DMS53 treated with DMSO at 0.1 percent for 48 hours (cell line): ENCODE measurements around the gene SLC38A3.

Experiments used
- DNase-seq: peaks from one replicate; lab custom pipeline; 2025; ENCODE audit not compliant: unreplicated experiment; lab: John Stamatoyannopoulos, UW

The SLC38A3 gene

DNA sequence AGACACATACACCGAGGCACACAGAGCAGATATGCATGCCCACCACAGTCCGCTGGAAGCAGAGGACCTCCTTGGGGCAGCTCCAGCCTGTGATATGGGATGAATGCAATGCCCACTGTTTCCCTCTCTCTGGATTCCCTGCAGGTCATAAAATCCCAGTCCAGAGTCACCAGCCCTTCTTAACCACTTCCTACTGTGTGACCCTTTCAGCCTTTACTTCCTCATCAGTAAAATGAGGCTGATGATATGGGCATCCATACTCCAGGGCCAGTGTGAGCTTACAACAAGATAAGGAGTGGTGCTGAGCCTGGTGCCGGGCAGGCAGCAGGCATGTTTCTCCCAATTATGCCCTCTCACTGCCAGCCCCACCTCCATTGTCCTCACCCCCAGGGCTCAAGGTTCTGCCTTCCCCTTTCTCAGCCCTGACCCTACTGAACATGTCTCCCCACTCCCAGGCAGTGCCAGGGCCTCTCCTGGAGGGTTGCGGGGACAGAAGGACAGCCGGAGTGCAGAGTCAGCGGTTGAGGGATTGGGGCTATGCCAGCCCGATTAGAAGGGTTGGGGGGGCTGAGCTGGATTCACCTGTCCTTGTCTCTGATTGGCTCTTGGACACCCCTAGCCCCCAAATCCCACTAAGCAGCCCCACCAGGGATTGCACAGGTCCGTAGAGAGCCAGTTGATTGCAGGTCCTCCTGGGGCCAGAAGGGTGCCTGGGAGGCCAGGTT is 14.0 kb upstream of the SLC38A3 start, which contains the start of gene GNAT1:
Gene GNAT1, plus strand, starts transcription at position 675 of the 725 bp plus-strand sequence. CDS start 116 bp downstream, outside the sequence.
- DNase-seq = no peak

DNA sequence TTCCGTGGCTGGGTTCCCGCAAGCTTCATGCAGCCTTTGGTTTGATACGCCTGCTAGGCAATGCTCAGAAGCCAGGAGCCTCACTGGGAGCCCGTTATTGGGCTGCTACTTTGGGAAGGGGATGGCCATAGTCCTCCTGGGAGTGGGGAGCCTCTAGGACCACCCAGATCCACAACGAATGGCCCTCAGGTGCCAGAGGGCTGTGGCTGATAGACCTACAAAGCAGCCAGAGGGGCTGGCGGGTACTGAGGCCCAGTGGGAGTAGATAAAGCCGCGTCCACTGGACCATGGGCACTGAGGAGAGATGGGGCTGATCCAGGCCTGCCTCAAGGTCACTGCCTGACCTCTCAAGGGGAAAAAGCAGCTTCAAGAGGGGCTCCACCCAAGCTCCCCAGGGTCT is 12.9 kb upstream of the SLC38A3 start:
- DNase-seq = no peak

DNA sequence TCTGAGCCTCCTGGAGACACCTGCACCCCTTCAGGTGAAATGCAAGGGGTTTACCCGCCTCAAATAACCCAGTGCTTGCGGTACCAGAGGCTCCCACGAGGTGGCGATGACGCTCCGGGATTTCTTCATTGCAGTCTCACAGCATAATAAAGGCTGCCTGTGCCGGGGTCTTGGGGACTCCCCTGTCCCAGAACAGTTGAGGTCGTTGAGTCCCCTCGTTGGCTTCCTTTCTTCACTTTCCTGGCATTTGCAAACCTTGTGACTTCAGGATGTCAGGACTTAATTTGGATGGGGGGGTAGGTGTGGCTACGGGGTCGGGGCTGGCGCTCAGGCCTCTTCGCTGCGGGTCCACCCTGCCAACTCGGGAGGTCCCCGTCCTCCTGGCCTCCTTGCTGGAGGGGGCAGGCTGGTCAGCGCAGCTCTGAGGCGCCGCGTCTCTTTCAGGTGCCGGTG is 12.4 kb upstream of the SLC38A3 start:
- no peak for DNase-seq

DNA sequence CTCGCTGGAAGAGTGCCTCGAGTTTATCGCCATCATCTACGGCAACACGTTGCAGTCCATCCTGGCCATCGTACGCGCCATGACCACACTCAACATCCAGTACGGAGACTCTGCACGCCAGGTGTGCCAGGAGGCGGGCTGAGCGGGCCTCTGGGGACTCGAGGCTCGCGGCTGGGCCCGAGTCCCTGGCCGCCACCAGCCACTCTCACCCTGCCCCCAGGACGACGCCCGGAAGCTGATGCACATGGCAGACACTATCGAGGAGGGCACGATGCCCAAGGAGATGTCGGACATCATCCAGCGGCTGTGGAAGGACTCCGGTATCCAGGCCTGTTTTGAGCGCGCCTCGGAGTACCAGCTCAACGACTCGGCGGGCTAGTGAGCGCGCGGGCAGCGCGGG is 11.8 kb upstream of the SLC38A3 start:
- DNase-seq = no peak

DNA sequence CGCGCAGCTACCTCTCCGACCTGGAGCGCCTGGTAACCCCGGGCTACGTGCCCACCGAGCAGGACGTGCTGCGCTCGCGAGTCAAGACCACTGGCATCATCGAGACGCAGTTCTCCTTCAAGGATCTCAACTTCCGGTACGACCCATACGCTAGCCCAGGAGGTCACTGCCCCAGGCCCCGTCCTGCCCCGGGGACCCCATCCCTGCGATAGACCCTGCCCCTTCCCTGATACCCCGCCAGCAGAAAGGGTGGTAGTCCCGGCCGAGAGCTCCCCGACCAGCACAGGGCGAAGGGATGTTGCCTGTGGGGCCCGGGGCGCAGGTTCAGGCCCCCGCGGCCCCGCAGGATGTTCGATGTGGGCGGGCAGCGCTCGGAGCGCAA is 11.3 kb upstream of the SLC38A3 start:
- DNase-seq = no peak

DNA sequence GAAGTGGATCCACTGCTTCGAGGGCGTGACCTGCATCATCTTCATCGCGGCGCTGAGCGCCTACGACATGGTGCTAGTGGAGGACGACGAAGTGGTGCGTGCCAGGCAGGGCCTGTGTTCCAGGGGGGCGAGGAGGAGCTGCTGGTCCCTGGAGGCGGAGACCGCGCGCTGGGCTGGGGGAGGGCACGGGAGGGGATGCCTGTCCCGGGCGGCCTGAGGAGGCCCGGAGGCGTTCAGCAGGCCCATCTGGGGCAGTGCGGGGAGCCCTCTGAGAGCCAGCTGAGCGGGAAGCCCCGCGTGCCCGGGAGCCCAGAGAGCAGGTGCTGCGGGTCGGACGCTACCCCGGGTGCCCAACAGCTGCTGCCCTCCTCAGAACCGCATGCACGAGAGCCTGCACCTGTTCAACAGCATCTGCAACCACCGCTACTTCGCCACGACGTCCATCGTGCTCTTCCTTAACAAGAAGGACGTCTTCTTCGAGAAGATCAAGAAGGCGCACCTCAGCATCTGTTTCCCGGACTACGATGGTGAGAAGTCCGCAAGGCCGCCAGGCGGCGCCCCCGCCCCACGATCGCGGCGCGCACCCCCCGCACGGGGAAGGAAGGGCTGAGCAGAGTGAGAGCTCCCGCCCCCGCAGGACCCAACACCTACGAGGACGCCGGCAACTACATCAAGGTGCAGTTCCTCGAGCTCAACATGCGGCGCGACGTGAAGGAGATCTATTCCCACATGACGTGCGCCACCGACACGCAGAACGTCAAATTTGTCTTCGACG is 10.8 kb upstream of the SLC38A3 start:
- no peak for DNase-seq

DNA sequence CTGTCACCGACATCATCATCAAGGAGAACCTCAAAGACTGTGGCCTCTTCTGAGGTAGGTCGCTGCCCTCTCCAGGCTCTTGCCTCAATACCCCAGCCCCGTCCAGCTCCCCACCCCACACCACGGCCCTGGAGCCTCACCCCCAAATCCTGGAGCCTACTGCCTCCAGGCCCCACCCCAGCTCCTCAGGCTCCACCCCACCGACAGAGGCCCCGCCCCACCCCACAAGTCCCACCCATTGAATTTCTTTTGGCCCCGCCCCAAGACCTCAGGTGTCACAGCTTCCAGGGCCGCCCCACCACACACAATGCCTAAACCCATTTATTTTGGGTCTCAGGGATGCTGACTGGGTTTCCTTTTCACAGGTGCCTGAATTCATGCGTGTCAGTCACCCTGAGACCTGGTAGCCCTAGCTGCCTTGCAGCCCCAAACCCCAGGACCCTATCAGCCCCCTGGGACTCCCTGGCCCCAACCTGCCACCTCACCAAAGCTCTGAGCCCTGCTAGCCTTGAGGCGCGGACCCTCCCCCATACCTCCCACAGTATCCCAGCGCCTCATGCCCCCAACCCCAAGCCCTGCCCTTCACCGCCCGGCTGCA is 10.1 kb upstream of the SLC38A3 start:
- DNase-seq = no peak

DNA sequence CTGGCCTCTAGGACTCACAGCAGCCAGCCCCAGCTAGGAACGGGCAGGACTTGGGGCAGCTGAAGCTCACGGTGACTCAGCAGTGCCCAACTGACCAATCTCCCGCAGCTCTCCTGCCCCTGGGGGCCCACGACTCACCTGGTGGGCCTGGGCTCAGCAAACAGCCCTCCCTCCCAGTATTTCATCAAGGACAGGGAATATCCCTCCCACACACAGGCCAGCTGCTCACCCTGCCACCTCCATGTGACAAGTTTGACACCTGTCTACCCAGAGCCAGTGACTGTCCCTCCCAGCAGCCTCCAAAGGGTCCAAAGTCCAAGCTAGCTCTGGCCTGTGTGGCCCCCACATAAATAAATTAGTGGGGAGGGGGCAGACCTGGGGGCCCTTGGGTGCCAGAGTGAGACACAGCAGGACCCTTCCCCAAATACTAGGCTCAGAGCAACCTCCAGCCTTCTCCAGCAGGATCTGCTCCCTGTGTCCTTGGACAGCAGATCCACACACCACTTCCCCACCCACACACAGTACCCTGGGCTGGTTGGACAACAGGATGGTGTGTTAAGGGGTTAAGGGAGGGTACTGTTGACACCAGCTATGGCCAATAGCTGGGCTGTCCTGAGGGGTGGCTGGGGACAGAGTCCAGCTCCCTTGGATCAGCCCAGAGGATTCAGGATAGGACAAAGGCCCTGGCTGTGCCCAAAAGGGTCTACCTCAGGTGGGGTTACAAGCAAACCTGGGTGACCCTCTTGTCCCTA is 9.4 kb upstream of the SLC38A3 start:
- no peak for DNase-seq

DNA sequence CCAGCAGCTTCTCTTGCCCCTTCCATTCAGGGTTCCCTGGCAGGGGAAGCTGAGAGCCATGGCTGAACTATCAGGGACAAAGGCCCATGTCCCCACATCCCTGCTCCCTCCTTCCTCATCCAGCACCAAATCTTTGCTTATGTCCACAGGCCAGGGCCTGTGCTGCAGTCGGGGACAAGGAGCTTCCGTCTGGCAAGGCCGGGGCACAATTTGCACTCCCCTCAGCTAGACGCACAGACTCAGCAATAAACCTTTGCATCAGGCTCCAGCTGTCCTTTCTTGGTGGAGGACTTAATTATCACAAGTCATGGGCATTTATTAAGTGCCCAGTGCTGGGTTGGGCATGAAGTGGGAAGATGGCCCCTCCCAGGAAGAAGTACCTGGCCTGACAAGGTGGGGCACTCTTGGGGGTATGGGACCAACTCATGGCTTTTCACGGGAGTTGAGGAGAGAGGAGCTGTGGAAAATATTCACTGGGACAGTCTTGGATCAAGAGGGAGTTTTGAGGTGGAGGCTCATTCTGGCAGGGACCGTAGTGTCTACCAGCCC is 8.7 kb upstream of the SLC38A3 start:
- DNase-seq = no peak

DNA sequence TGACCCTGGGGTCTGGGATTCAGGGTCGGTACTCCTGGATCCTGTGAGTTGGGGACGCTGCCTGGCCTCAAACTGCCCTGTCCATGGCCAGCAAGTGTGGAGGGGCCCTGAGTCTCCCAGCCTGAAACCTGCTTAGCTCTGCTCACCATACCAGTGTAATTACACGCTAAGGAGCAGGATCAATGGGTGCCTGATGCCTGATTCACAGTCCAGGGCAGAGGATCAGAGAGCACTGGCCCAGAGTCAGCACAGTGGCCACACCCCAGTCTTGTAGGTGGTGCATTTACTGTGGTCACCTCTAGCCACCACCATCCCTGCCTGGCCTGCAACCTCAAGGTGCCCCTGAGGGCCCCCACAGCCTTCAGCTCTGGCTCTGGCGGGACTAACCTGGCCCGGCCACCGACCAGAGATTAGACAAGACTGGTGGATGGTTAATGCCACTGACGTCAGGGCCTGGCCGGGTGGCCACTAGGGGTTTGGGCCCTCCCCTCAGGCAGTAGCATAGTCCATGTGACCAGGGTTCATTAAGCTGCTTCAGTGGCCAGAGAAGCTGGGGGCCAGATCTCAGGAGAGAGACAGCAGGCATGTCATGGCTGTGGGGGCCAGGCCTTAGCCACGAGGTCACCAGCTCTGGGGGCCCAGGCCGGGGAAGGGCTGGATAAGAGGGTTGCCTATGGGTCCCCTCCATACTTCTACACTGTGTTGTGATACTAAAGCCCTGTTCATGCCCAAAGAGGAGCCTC is 3.3 kb upstream of the SLC38A3 start:
- no peak for DNase-seq

DNA sequence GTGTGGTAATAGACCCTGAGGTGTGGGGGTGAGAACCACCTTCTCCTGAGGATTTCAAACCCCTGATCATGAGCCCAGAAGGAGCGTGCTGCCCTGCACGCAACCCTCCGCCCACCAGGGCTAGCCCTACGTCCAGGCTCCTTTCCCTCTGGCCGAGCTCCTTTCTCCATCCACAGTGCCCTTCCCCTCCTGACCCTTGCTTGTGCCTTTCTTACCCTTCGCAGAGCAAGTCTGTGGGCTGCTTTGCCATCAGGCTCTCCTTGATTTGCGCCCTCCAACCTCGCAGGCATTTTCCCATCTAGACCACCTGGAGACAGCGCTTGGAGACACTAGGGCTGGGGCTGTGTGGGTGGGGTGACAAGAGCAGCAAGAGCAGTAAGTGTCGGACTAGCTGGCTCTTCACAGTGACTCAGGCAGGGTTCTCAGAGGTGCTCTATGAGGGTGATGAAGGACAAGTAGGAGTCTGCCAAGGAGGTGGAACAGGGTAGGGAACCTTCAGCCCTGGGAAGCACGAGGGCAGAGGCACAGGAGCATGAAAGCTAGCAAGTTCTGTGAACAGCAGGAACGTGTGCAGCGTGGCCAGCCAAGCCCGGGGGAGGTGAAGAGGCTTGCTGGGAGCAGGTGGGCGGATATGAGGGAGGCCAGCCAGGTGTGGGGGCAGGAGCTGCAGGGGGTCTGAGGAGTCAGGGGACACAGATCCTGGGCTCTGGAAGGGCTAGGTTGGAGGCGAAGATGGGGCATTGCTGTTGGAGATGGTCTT is 2.5 kb upstream of the SLC38A3 start:
- DNase-seq = no peak

DNA sequence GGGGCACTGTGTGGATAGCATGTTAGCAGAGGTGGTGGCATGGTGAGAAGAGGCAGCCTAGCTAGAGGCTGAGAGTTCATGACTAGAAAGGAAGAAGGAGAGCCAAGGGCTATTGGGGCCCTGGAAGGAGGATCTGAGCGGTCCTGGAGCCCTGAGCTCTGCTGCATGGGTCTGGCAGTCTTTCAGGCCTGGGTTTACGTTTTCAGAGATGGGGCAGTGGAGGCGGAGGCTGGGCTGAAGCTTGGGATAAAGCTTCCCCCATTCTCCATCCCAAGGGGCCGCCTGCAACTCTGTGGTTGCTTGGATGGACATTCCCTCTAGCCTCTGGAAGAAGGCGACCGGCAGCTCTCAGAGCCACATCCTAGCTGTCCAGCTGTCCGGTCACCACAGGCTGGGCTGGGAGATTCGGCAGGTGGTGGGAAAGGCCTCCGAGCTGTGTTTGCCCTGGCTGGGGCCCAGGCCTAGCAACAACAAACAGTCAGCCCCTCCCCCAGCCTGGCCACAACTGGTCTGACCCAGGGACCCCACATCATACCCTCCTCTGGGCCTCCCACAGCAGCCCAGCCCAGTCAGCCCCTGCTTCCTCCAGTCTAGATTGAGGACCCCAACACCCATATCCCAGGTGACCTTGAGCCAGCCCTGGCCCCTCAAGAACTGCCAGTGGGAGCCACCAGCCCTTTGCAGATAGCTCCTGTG is 1.8 kb upstream of the SLC38A3 start:
- DNase-seq = no peak

DNA sequence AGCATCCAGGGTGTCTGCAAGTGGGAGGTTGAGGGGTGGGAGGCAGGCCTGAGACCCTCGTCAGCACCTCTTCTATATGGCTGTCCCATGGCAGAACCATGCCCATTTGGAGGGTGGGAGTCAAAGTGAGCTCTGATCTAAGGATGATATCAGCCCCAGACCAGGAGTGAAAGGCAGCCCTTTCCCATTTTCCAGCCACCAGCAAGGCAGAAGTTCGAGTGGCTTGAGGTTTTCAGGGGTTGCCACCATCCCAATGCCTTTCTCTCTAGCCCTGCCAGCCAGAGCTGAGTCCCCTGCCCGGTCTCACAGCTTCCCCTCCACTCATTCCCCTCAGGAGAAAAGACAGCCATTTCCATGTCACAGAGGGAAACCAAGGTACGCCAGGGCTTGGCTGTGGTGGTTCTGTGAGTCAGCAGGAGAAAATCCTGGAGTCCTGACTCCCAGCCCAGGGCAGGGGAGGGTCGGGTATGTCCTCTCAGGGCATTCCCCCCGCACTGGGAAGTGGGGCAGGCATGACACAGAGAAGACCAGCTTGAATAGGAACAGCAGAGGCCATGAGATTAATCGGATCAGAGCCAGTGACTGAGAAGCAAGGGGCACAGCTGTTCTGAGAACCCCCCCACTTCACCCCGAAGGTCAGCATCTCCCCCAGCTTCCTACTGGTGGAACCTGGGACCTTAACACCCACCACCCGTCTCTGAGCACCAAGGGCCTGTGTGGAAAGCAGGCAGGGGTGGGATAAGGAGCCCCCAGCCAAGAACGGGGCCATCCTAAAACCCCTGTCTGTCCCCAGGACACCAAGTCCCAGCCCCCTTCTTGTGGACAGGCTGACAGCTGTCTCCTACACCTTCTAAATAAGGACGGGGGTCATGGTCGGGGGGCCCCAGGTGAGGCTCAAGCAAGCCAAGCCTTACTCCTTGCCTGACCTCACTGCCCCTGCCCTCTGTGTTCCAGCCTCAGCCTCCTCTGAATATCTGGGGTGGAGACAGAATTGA is 965 bp upstream of the SLC38A3 start:
- DNase-seq = no peak

DNA sequence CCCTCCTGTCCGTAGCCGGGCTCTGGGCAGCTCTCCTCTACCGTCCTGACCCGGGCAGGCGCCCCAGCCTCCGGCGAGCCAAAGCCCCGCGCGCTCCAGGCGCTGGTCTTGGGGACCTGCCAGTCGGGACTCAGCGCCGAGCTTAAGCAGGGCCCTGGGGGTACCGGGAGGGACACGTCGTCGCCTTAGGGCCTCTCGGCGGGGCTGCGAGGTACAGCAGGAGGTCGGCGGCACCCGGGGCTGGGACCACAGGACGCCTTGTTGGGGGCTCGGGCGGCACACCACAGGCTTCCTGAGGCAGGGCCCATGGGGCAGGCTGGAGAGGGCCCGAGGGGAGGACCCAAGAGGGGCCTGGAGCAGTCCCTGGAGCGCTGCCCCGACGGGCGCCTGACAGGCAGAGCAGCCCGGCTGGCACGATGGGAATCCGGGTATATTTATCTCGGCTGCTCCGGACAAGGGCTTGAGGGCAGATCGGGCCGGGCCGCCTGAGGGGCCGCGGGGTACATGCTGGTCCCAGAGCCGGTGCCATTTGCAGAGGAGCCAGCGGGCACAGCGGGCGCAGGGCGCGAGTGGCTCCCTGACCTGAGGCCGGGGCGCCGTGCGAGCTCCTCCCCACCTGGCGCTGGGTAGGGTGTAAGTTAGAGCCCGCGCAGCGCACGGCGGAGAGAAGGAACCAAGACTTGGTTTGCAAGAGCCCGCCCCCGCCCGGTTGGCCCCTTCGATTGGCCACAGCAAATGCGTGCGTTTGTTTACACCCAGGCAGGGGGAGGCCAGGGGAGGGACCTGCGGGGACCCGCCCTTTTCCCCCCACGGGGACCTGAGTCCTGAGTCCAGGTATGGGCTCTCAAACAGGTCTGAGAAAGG is 574 bp downstream of the SLC38A3 start:
- DNase-seq = no peak

DNA sequence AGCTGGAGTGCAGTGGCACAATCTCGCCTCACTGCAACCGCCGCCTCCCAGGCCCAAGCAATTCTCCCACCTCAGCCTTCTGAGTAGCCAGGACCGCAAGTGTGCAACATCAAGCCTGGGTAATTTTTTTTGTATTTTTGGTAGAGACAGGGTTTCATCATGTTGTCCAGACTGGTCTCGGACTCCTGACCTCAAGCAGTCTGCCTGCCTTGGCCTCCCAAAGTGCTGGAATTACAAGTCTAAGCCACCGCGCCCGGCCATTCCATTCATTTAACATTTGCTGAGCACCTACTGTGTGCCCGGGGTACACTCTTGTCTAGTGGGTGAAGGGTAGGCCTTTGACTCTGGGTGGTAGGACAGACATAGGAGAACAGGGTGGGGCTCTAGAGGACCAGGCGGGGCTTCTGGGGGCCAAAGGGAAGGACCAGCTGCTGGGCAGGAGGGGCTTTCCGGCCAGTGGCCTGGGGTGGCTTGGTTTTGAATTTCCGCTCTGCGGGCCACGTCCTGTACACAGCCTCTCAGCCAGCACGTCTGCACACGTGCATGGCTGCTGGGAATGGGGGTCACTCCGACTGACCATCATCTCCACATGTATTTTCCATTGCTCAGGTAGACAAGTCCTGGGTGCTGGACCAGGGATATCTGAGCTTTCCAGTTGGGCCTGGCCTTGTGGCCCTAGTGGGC is 2.4 kb downstream of the SLC38A3 start:
- DNase-seq = no peak

DNA sequence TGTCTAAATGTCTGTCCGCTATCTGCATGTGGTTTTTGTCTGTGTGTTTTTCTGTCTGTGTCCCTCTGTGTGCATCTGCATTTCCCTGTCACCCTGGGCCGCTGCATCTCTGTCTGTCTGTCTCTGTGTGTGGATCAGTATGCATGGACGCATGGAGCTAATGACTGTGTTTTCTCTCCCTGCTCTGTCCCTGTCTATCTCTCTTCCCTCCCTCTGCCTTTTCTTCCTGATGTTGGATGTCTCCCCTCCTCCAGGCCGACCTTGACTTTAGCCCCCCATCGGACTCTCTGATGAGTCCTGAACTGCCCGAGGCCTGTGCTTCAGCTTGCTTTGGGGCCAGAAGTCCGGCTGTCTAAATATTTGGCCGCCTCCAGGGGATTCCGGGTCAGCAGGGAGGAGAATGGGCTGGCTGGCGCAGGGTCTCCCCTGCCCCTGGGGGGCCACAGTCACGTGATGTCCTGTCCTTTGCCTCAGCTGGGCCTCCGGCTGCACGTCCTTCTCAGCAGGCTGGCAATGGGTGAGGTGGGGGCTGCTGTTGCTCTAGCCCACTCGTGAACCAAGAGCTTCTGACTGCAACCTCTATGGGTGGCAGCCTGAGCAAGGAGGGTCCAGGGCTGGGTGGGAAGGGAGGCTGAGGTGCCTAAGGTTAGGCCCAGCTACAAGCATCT is 3.7 kb downstream of the SLC38A3 start:
- DNase-seq = no peak
